ENCODE measurements around the gene FNBP1L. TPM values are rescaled to one million over a fixed set of nuclear protein-coding genes. Genes with fewer than 3 reads are reported as not detected.

Gene FNBP1L
- total and polyA plus RNA-seq, 9 of the 15 experiments (the other 6 are each of a cell fraction or from before 2014, with no cell fraction given): 1.4 to 6.9 (median 5.9) TPM

DNA sequence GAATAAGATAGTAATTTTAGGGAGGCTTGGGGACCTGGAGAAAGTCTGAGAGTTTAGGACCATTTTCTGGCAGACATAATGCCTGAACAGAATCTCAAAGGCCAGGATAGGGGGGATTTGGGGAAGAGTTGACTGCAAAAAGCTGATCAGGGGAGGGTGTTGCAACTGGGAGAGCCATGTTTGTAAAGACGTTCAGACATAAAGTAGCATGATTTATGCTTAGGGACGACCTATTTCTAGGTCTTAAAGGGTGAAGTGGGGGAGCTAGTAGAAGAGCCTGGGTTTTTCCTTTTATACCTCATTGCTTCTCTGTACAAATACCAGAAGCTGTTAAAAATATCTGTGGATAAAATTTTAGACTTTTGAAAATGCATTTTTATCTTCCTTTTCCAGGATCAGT is 51.2 kb downstream of the FNBP1L start (continued):
- TF ChIP-seq CCNT2 (IDR thresholded peaks at IDR 0.05; ENCODE audit: borderline replicate concordance, extremely low read depth, insufficient read length, low read depth, low read length): no peak
- TF ChIP-seq ZZZ3 (IDR thresholded peaks at IDR 0.05): no peak
- TF ChIP-seq, protein P1, sequence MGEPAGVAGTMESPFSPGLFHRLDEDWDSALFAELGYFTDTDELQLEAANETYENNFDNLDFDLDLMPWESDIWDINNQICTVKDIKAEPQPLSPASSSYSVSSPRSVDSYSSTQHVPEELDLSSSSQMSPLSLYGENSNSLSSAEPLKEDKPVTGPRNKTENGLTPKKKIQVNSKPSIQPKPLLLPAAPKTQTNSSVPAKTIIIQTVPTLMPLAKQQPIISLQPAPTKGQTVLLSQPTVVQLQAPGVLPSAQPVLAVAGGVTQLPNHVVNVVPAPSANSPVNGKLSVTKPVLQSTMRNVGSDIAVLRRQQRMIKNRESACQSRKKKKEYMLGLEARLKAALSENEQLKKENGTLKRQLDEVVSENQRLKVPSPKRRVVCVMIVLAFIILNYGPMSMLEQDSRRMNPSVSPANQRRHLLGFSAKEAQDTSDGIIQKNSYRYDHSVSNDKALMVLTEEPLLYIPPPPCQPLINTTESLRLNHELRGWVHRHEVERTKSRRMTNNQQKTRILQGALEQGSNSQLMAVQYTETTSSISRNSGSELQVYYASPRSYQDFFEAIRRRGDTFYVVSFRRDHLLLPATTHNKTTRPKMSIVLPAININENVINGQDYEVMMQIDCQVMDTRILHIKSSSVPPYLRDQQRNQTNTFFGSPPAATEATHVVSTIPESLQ (CRISPR knock-in tag; IDR thresholded peaks at IDR 0.05): no peak
- TF ChIP-seq ZNF436 (CRISPR knock-in tag; IDR thresholded peaks at IDR 0.05): no peak
- TF ChIP-seq, protein P2, sequence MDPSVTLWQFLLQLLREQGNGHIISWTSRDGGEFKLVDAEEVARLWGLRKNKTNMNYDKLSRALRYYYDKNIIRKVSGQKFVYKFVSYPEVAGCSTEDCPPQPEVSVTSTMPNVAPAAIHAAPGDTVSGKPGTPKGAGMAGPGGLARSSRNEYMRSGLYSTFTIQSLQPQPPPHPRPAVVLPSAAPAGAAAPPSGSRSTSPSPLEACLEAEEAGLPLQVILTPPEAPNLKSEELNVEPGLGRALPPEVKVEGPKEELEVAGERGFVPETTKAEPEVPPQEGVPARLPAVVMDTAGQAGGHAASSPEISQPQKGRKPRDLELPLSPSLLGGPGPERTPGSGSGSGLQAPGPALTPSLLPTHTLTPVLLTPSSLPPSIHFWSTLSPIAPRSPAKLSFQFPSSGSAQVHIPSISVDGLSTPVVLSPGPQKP (CRISPR knock-in tag; IDR thresholded peaks at IDR 0.05): no peak
- TF ChIP-seq PYGO2 (tag; IDR thresholded peaks at IDR 0.05): no peak
- no peak for TF ChIP-seq TCF3 (CRISPR knock-in tag; IDR thresholded peaks at IDR 0.05)
- no peak for TF ChIP-seq CBX2 (IDR thresholded peaks at IDR 0.05; ENCODE audit: insufficient read depth, low read length, poor library complexity, severe bottlenecking)
- TF ChIP-seq ZNF174 (CRISPR knock-in tag; IDR thresholded peaks at IDR 0.05): no peak
- no peak for TF ChIP-seq SP1 (CRISPR knock-in tag; IDR thresholded peaks at IDR 0.05)
- peak; percentile 83 for TF ChIP-seq CEBPB (tag; IDR thresholded peaks at IDR 0.05)
- TF ChIP-seq YY1 (IDR thresholded peaks at IDR 0.05; ENCODE audit: borderline replicate concordance in 1 of 3, control insufficient read depth in 1 of 3, extremely low read depth in 1 of 3, insufficient read depth in 3 of 3, insufficient read length in 1 of 3, insufficient replicate concordance in 2 of 3, low read depth in 1 of 3, low read length in 2 of 3): peak in 1 of 3 experiments; percentile 51
- TF ChIP-seq ZNF184 (CRISPR knock-in tag; IDR thresholded peaks at IDR 0.05): no peak
- TF ChIP-seq MYNN (IDR thresholded peaks at IDR 0.05): no peak
- TF ChIP-seq MYNN (CRISPR knock-in tag; IDR thresholded peaks at IDR 0.05): no peak
- TF ChIP-seq ZNF175 (CRISPR knock-in tag; IDR thresholded peaks at IDR 0.05; ENCODE audit: low read depth): no peak
- TF ChIP-seq, protein P3, sequence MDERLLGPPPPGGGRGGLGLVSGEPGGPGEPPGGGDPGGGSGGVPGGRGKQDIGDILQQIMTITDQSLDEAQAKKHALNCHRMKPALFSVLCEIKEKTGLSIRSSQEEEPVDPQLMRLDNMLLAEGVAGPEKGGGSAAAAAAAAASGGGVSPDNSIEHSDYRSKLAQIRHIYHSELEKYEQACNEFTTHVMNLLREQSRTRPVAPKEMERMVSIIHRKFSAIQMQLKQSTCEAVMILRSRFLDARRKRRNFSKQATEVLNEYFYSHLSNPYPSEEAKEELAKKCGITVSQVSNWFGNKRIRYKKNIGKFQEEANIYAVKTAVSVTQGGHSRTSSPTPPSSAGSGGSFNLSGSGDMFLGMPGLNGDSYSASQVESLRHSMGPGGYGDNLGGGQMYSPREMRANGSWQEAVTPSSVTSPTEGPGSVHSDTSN (CRISPR knock-in tag; IDR thresholded peaks at IDR 0.05; ENCODE audit: low read depth): no peak
- TF ChIP-seq, protein P3 (tag; conservative IDR thresholded peaks at IDR 0.05; ENCODE audit: low read depth): peak; percentile 88
- TF ChIP-seq, protein P4, sequence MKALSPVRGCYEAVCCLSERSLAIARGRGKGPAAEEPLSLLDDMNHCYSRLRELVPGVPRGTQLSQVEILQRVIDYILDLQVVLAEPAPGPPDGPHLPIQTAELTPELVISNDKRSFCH (CRISPR knock-in tag; IDR thresholded peaks at IDR 0.05): no peak
- TF ChIP-seq, protein P4 (tag; IDR thresholded peaks at IDR 0.05): no peak
- no peak for TF ChIP-seq KDM5B (IDR thresholded peaks at IDR 0.05; ENCODE audit: insufficient replicate concordance, low read depth, low read length)
